ENCODE data around the gene FUS. TPM values are rescaled to one million over a fixed set of nuclear protein-coding genes. Genes with fewer than 3 reads are reported as not detected.

FUS gene
- total and polyA plus RNA-seq, 9 of the 15 experiments (the other 6 are each of a cell fraction or from before 2014, with no cell fraction given) = 43.9 to 575 (median 87.2) TPM

- TF ChIP-seq VEZF1 (CRISPR knock-in tag; IDR thresholded peaks at IDR 0.05) = 0 out of 2 replicates have a peak, but pooled peaks have one; percentile 19
- no peak for TF ChIP-seq ZC3H4 (CRISPR knock-in tag; IDR thresholded peaks at IDR 0.05; ENCODE audit: borderline replicate concordance)
- TF ChIP-seq ZNF282 (CRISPR knock-in tag; IDR thresholded peaks at IDR 0.05) = no peak
- TF ChIP-seq CUX1 (CRISPR knock-in tag; IDR thresholded peaks at IDR 0.05) = no peak
- TF ChIP-seq ARID4B (CRISPR knock-in tag; IDR thresholded peaks at IDR 0.05) = no peak
- no peak for TF ChIP-seq SPI1 (IDR thresholded peaks at IDR 0.05; ENCODE audit: borderline replicate concordance, low read depth, low read length)
- 0 out of 4 replicates have a peak, but pooled peaks of 1 of the 2 experiments have one; percentile 76 for TF ChIP-seq BCLAF1 (IDR thresholded peaks at IDR 0.05; ENCODE audit: borderline replicate concordance in 1 of 2, control insufficient read depth in 1 of 2, low read depth in 2 of 2, low read length in 1 of 2)
- TF ChIP-seq HCFC1 (IDR thresholded peaks at IDR 0.05; ENCODE audit: low read depth, low read length) = peak; percentile 67
- TF ChIP-seq CCNT2 (IDR thresholded peaks at IDR 0.05; ENCODE audit: borderline replicate concordance, extremely low read depth, insufficient read length, low read depth, low read length) = no peak
- no peak for TF ChIP-seq NCOA6 (IDR thresholded peaks at IDR 0.05)
- no peak for TF ChIP-seq ZNF780A (CRISPR knock-in tag; IDR thresholded peaks at IDR 0.05)
Measured at GRCh38 chr16:31221357-31222160, 41.6 kb downstream of the FUS start (continued).
